ENCODE measurements around the gene SLC7A6OS.

Gene SLC7A6OS

DNA sequence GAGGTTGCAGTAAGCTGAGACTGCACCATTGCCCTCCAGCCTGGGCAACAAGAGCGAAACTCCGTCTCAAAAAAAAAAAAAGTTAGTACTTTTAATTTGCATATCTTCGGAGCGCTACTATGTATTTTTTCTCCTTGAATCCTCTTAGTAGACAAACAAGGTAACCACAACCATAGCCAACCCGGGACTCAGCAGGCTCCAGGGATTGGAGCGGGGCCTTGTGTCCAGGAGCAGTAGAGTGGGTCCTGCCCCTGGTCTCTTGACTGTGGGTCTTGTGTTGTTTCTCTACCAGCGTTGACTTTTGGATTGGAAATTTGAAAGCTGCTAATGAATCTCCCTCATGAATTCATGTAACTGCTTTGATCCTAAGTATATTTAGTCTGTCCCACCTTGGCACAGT, 32.4 kb upstream of the SLC7A6OS start:
- H3K27ac ChIP-seq (ENCODE audit: extremely low read depth, low read depth, low read length) = no peak overlapping the region
- CTCF ChIA-PET = interaction anchor here (0.5 to 1.3 kb wide), 3 partner anchors 54 to 967 kb away, joined by 3 to 4 read pairs (median 3); no protein-coding TSS in a partner anchor
- no peaks in the 10 kb centered on the region for H3K4me1 ChIP-seq (ENCODE audit: control insufficient read depth, insufficient read depth, low read length)
- no peak for TF ChIP-seq ZNF596 (tag by site-specific recombination; IDR thresholded peaks at IDR 0.05)
- TF ChIP-seq ZBTB8A (tag by site-specific recombination; IDR thresholded peaks at IDR 0.05) = no peak
- no peak for TF ChIP-seq ZNF555 (tag by site-specific recombination; conservative IDR thresholded peaks at IDR 0.05)
- no peak for TF ChIP-seq ZNF335 (tag by site-specific recombination; conservative IDR thresholded peaks at IDR 0.05)
- TF ChIP-seq MYNN (tag by site-specific recombination; IDR thresholded peaks at IDR 0.05; ENCODE audit: borderline replicate concordance) = no peak
- TF ChIP-seq ZNF624 (tag by site-specific recombination; IDR thresholded peaks at IDR 0.05) = no peak
- no peak for TF ChIP-seq ZNF658 (tag by site-specific recombination; IDR thresholded peaks at IDR 0.05)
- no peak for TF ChIP-seq ZNF202 (tag by site-specific recombination; IDR thresholded peaks at IDR 0.05; ENCODE audit: borderline replicate concordance)
- no peak for TF ChIP-seq ZNF837 (tag by site-specific recombination; IDR thresholded peaks at IDR 0.05)
- no peak for TF ChIP-seq ZNF169 (tag by site-specific recombination; IDR thresholded peaks at IDR 0.05)
- TF ChIP-seq TRIM28 (IDR thresholded peaks at IDR 0.05; ENCODE audit: borderline replicate concordance, low read length) = no peak
- TF ChIP-seq, protein P1, sequence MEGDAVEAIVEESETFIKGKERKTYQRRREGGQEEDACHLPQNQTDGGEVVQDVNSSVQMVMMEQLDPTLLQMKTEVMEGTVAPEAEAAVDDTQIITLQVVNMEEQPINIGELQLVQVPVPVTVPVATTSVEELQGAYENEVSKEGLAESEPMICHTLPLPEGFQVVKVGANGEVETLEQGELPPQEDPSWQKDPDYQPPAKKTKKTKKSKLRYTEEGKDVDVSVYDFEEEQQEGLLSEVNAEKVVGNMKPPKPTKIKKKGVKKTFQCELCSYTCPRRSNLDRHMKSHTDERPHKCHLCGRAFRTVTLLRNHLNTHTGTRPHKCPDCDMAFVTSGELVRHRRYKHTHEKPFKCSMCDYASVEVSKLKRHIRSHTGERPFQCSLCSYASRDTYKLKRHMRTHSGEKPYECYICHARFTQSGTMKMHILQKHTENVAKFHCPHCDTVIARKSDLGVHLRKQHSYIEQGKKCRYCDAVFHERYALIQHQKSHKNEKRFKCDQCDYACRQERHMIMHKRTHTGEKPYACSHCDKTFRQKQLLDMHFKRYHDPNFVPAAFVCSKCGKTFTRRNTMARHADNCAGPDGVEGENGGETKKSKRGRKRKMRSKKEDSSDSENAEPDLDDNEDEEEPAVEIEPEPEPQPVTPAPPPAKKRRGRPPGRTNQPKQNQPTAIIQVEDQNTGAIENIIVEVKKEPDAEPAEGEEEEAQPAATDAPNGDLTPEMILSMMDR (tag by site-specific recombination; IDR thresholded peaks at IDR 0.05) = no peak
- no peak for TF ChIP-seq ZNF416 (tag by site-specific recombination; IDR thresholded peaks at IDR 0.05)
- no peak for TF ChIP-seq HOXC10 (CRISPR knock-in tag; IDR thresholded peaks at IDR 0.05)
- no peak for TF ChIP-seq SALL2 (tag by site-specific recombination; IDR thresholded peaks at IDR 0.05; ENCODE audit: borderline replicate concordance)
- POLR2A ChIA-PET = no interaction called here
- no peak overlapping the region for H3K4me3 ChIP-seq (ENCODE audit: low read depth, low read length)
- peaks cover 18 to 94% of the 10 kb centered on the region in 2 experiments; a peak in 2 of 3 replicates for H3K36me3 ChIP-seq (ENCODE audit: control insufficient read depth in 2 of 2, insufficient read depth in 1 of 2, low read length in 2 of 2)
- H3K9me3 ChIP-seq (ENCODE audit: control insufficient read depth, insufficient read depth, low read depth, low read length) = no peaks in the 10 kb centered on the region

DNA sequence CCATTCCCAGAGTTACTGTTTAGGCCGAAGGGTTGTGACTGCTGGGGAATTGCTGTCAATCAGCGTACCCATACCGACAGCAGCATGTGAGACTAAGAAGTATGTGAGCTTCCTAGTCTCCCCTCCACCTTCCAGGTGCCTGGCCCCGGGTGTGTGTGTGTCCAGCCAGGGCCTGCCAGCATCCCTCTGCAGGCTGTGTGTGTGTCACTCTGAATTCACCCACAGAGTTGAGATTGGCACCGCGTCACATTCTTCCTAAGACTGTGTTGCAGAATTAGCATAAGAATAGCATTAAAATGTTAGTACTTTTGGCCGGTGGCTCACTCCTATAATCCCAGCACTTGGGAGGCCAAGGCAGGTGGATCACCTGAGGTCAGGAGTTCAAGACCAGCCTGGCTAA, 31.9 kb upstream of the SLC7A6OS start:
- CTCF ChIA-PET = interaction anchor here (0.5 to 1.3 kb wide), 4 partner anchors 22 to 967 kb away, joined by 3 to 4 read pairs (median 3); no protein-coding TSS in a partner anchor
- no peak overlapping the region for H3K27ac ChIP-seq (ENCODE audit: extremely low read depth, low read depth, low read length)
- POLR2A ChIA-PET = no interaction called here

More for the DNA sequence above, 31.9 kb upstream of the SLC7A6OS start:
- no peaks in the 10 kb centered on the region for H3K4me1 ChIP-seq (ENCODE audit: control insufficient read depth, insufficient read depth, low read length)
- TF ChIP-seq ZNF433 (tag by site-specific recombination; IDR thresholded peaks at IDR 0.05; ENCODE audit: low read depth) (no peak), HOXD13 (CRISPR knock-in tag; IDR thresholded peaks at IDR 0.05; ENCODE audit: borderline replicate concordance) (no peak), ZNF174 (tag by site-specific recombination; IDR thresholded peaks at IDR 0.05) (no peak), ZNF792 (tag by site-specific recombination; IDR thresholded peaks at IDR 0.05) (no peak)
- TF ChIP-seq, protein P2, sequence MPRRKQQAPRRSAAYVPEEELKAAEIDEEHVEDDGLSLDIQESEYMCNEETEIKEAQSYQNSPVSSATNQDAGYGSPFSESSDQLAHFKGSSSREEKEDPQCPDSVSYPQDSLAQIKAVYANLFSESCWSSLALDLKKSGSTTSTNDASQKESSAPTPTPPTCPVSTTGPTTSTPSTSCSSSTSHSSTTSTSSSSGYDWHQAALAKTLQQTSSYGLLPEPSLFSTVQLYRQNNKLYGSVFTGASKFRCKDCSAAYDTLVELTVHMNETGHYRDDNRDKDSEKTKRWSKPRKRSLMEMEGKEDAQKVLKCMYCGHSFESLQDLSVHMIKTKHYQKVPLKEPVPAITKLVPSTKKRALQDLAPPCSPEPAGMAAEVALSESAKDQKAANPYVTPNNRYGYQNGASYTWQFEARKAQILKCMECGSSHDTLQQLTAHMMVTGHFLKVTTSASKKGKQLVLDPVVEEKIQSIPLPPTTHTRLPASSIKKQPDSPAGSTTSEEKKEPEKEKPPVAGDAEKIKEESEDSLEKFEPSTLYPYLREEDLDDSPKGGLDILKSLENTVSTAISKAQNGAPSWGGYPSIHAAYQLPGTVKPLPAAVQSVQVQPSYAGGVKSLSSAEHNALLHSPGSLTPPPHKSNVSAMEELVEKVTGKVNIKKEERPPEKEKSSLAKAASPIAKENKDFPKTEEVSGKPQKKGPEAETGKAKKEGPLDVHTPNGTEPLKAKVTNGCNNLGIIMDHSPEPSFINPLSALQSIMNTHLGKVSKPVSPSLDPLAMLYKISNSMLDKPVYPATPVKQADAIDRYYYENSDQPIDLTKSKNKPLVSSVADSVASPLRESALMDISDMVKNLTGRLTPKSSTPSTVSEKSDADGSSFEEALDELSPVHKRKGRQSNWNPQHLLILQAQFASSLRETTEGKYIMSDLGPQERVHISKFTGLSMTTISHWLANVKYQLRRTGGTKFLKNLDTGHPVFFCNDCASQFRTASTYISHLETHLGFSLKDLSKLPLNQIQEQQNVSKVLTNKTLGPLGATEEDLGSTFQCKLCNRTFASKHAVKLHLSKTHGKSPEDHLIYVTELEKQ (tag by site-specific recombination; IDR thresholded peaks at IDR 0.05; ENCODE audit: borderline replicate concordance) = no peak
- no peaks in the 10 kb centered on the region for H3K9me3 ChIP-seq (ENCODE audit: control insufficient read depth, insufficient read depth, low read depth, low read length)
- H3K4me3 ChIP-seq (ENCODE audit: low read depth, low read length) = no peak overlapping the region
- peaks cover 18 to 94% of the 10 kb centered on the region in 2 experiments; a peak in 2 of 3 replicates for H3K36me3 ChIP-seq (ENCODE audit: control insufficient read depth in 2 of 2, insufficient read depth in 1 of 2, low read length in 2 of 2)

Data from HEK293 (cell line).